Bronchial epithelial cell (primary cell): ENCODE results near the gene ADARB2. TPM values are rescaled to one million over a fixed set of nuclear protein-coding genes. Genes with fewer than 3 reads are reported as not detected.

Source experiments
- DNase-seq: peaks from one replicate; pipeline ENCODE4 v3.0.0-alpha.2; 2010; ENCODE audit warnings: low read depth
- FAIRE-seq: peaks from 2 replicates; lab custom pipeline; 2011; peaks lifted over from hg19 to GRCh38; lab: Jason Lieb, UNC
- H3K27me3 ChIP-seq: 2 replicates; pipeline ENCODE4 v1.5.1; 2011; ENCODE audit warnings: low read length; ENCODE audit not compliant: control insufficient read depth, insufficient read depth
- H3K36me3 ChIP-seq: 2 replicates; pipeline ENCODE4 v1.5.1; 2011; ENCODE audit warnings: low read length; ENCODE audit not compliant: control insufficient read depth, insufficient read depth
- H3K4me3 ChIP-seq: 2 replicates; pipeline ENCODE4 v1.5.1; 2011; ENCODE audit warnings: mild to moderate bottlenecking, low read depth, low read length, control low read depth
- CTCF ChIP-seq: IDR thresholded peaks from 2 replicates; pipeline ENCODE4 v1.5.1; 2011; ENCODE audit warnings: mild to moderate bottlenecking, moderate library complexity, low read length, control low read depth, inconsistent platforms; ENCODE audit not compliant: insufficient read depth, severe bottlenecking
- total RNA-seq: library from RNA; depleted of rRNA; stranded (reverse); fragments of >200 nt; gene quantifications from 2 replicates; pipeline ENCODE4 v1.2.1, GENCODE V29; 2014

ADARB2 gene
- total RNA-seq, 1 donor from 2014 or later = not detected

GRCh38 chr10:1488970-1489548, 248.3 kb downstream of the ADARB2 start:
- Histone ChIP-seq H3K27me3 (no peaks in the 10 kb centered on the region), H3K36me3 (no peaks in the 10 kb centered on the region), H3K4me3 (no peak overlapping the region)
- no peak for TF ChIP-seq CTCF
- FAIRE-seq (no peak), DNase-seq (no peak)

- Histone ChIP-seq H3K36me3 (no peaks in the 10 kb centered on the region), H3K4me3 (no peak overlapping the region), H3K27me3 (no peaks in the 10 kb centered on the region)
- TF ChIP-seq CTCF = no peak
- FAIRE-seq (no peak), DNase-seq (no peak)
These were observed 250.3 kb downstream of the ADARB2 start for GRCh38 chr10:1486841-1487687.

- no peak for DNase-seq
- Histone ChIP-seq H3K36me3 (no peaks in the 10 kb centered on the region), H3K27me3 (no peaks in the 10 kb centered on the region), H3K4me3 (no peak overlapping the region)
- no peak for TF ChIP-seq CTCF
- no peak for FAIRE-seq
These were observed 252.0 kb downstream of the ADARB2 start for GRCh38 chr10:1485357-1485756.

- Histone ChIP-seq H3K36me3 (no peaks in the 10 kb centered on the region), H3K27me3 (no peaks in the 10 kb centered on the region), H3K4me3 (no peak overlapping the region)
- DNase-seq = no peak
- no peak for FAIRE-seq
- TF ChIP-seq CTCF = no peak
These were observed 253.5 kb downstream of the ADARB2 start for GRCh38 chr10:1483826-1484225.

GRCh38 chr10:1483246-1483645, 254.1 kb downstream of the ADARB2 start:
- Histone ChIP-seq H3K4me3 (no peak overlapping the region), H3K27me3 (no peaks in the 10 kb centered on the region), H3K36me3 (no peaks in the 10 kb centered on the region)
- TF ChIP-seq CTCF = no peak
- FAIRE-seq (no peak), DNase-seq (no peak)
